Body of pancreas (tissue), 4 donors: ENCODE measurements around the gene KIF19.

Source experiments
- POLR2A ChIP-seq, 3 donors: fragments of 450-650 bp; IDR thresholded peaks; one replicate each; pipeline ENCODE4 v1.6.1; 2016; ENCODE audit warnings: antibody characterized with exemption in 3 of 3, mild to moderate bottlenecking in 2 of 3
- TF ChIP-seq, protein P1 (sequence below), 7 experiments: fragments of 450-650 bp in 4 of 7; fragments of 200-600 bp in 3 of 7; sonication (generic) in 3 of 7; IDR thresholded peaks; one replicate each; pipeline ENCODE4 v1.5.1; 2016 to 2019; ENCODE audit warnings: antibody characterized with exemption in 7 of 7

DNA sequence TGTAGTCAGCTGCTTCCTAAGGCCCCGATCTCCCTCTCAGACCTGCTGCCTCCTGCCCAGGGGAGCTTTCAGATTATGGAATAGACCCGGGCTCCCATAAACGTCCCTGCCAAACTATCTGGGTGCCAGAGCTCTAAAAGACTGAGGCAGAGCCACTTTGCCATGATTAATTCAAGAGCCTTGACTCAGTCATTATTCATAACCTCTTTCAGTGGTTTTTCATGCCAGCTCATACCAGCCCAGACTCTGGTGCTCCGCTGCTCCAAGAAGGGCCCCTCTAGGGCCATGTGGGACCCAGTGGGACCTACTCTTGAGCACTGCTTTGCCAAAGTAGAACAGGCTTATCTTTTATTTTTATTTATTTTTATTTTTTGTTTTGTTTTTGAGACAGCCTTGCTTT is 28.1 kb upstream of the KIF19 start:
- TF ChIP-seq POLR2A (IDR thresholded peaks at IDR 0.05): no peak
- TF ChIP-seq, protein P1, sequence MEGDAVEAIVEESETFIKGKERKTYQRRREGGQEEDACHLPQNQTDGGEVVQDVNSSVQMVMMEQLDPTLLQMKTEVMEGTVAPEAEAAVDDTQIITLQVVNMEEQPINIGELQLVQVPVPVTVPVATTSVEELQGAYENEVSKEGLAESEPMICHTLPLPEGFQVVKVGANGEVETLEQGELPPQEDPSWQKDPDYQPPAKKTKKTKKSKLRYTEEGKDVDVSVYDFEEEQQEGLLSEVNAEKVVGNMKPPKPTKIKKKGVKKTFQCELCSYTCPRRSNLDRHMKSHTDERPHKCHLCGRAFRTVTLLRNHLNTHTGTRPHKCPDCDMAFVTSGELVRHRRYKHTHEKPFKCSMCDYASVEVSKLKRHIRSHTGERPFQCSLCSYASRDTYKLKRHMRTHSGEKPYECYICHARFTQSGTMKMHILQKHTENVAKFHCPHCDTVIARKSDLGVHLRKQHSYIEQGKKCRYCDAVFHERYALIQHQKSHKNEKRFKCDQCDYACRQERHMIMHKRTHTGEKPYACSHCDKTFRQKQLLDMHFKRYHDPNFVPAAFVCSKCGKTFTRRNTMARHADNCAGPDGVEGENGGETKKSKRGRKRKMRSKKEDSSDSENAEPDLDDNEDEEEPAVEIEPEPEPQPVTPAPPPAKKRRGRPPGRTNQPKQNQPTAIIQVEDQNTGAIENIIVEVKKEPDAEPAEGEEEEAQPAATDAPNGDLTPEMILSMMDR (IDR thresholded peaks at IDR 0.05): no peak
